ENCODE results near the gene LRRTM4. TPM values are rescaled to one million over a fixed set of nuclear protein-coding genes. Genes with fewer than 3 reads are reported as not detected.

LRRTM4 gene
- total RNA-seq, 3 donors from 2014 or later (not counting 1 experiment from before 2014, with no cell fraction given): not detected

GRCh38 chr2:77013457-77013856, 508.7 kb downstream of the LRRTM4 start:
- no peak overlapping the region for H3K4me3 ChIP-seq (ENCODE audit: low read length)
- no peak for TF ChIP-seq CTCF (IDR thresholded peaks at IDR 0.05)
- Mint-ChIP-seq H3K9me3 (peaks cover 12 to 13% of the 10 kb centered on the region in 2 donors), H3K27ac (no peak overlapping the region), H3K27me3 (ENCODE audit: low read depth in 2 of 2) (no peaks in the 10 kb centered on the region), H3K4me3 (no peak overlapping the region), H3K4me1 (no peaks in the 10 kb centered on the region), H3K36me3 (no peaks in the 10 kb centered on the region)
- no peak for DNase-seq
- H3K27me3 ChIP-seq (ENCODE audit: control insufficient read depth, insufficient read depth, low read length): no peaks in the 10 kb centered on the region
- no peak for ATAC-seq
- no peak overlapping the region for H3K27ac ChIP-seq (ENCODE audit: low read length)
- 90% methylated on average over 1 of the region's 2 CpGs for WGBS (ENCODE audit: insufficient coverage)
- H3K36me3 ChIP-seq (ENCODE audit: control insufficient read depth, insufficient read depth, low read length): no peaks in the 10 kb centered on the region
- no peaks in the 10 kb centered on the region for H3K4me1 ChIP-seq (ENCODE audit: control insufficient read depth, insufficient read depth, low read length)
- intact Hi-C loops (cut with micrococcal nuclease): no loop called here
- peaks cover 4% of the 10 kb centered on the region for H3K9me3 ChIP-seq (ENCODE audit: control insufficient read depth, insufficient read depth, low read length)

- DNase-seq (no peak), ATAC-seq (no peak)
- H3K9me3 ChIP-seq (ENCODE audit: control insufficient read depth, insufficient read depth, low read length): peaks cover 5% of the 10 kb centered on the region
- H3K36me3 ChIP-seq (ENCODE audit: control insufficient read depth, insufficient read depth, low read length): no peaks in the 10 kb centered on the region
- no peaks in the 10 kb centered on the region for H3K4me1 ChIP-seq (ENCODE audit: control insufficient read depth, insufficient read depth, low read length)
- no peaks in the 10 kb centered on the region for H3K27me3 ChIP-seq (ENCODE audit: control insufficient read depth, insufficient read depth, low read length)
- no peak for TF ChIP-seq CTCF (IDR thresholded peaks at IDR 0.05)
- Mint-ChIP-seq H3K27me3 (ENCODE audit: low read depth in 2 of 2) (no peaks in the 10 kb centered on the region), H3K27ac (no peak overlapping the region), H3K4me3 (no peak overlapping the region), H3K4me1 (no peaks in the 10 kb centered on the region), H3K36me3 (peaks cover 7% of the 10 kb centered on the region), H3K9me3 (peaks cover 18 to 21% of the 10 kb centered on the region in 2 donors)
- no peak overlapping the region for H3K27ac ChIP-seq (ENCODE audit: low read length)
- intact Hi-C loops (cut with micrococcal nuclease): no loop called here
- H3K4me3 ChIP-seq (ENCODE audit: low read length): no peak overlapping the region
- WGBS (ENCODE audit: insufficient coverage): 55% methylated on average over 3 of the region's 3 CpGs
Measured at GRCh38 chr2:77009307-77009706, 512.9 kb downstream of the LRRTM4 start.

DNA sequence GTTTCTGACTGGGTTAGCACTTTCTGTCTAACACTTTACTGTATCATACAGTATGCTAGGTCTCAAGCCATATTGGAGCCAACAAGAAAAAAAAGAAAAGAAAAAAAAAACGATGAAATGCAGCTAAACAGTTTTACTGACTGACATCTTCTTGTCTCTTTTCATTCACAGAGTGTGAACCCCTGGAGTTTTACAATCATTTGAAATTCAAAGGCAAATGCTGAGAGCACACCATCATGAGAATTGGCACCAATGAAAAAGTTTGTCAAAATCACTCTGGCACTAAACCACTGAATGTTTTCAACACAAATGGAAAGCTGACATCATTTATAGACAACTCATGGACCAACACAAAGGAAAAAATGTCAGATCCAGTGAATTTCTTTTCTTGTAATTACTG, 513.3 kb downstream of the LRRTM4 start:
- intact Hi-C loops (cut with micrococcal nuclease): no loop called here
- TF ChIP-seq CTCF (IDR thresholded peaks at IDR 0.05): no peak
- Histone ChIP-seq H3K9me3 (ENCODE audit: control insufficient read depth, insufficient read depth, low read length) (peaks cover 8% of the 10 kb centered on the region), H3K36me3 (ENCODE audit: control insufficient read depth, insufficient read depth, low read length) (no peaks in the 10 kb centered on the region), H3K4me1 (ENCODE audit: control insufficient read depth, insufficient read depth, low read length) (no peaks in the 10 kb centered on the region), H3K27me3 (ENCODE audit: control insufficient read depth, insufficient read depth, low read length) (no peaks in the 10 kb centered on the region), H3K27ac (ENCODE audit: low read length) (no peak overlapping the region), H3K4me3 (ENCODE audit: low read length) (no peak overlapping the region)
- peaks cover 16 to 19% of the 10 kb centered on the region in 2 donors for H3K9me3 Mint-ChIP-seq
- ATAC-seq (no peak), DNase-seq (no peak)
- peaks cover 7% of the 10 kb centered on the region for H3K36me3 Mint-ChIP-seq
- 0% methylated on average over 1 of the region's 1 CpG for WGBS (ENCODE audit: insufficient coverage)
- H3K27me3 Mint-ChIP-seq (ENCODE audit: low read depth in 2 of 2): no peaks in the 10 kb centered on the region
- no peak overlapping the region for H3K4me3 Mint-ChIP-seq
- no peak overlapping the region for H3K27ac Mint-ChIP-seq
- H3K4me1 Mint-ChIP-seq: no peaks in the 10 kb centered on the region

DNA sequence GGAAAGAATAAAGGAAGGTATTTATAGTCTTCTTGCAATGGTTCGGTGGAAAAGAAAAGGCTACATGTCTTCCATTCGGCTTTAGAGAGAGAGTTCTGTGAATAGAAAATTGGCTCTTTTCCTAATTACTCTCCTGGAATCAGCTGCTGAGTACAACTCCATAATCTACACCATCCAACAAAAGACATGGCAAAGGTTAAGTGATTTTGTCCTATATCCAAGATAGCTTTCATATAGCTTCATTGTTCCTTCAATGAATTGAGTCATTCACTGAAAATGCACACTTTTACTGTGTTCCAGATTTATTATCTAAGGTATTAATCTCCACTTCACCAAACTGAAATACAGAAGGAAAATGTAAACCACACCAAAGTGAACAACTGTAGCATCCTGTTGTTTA, 514.5 kb downstream of the LRRTM4 start:
- intact Hi-C loops (cut with micrococcal nuclease): no loop called here
- ATAC-seq: no peak

More for the DNA sequence above, 514.5 kb downstream of the LRRTM4 start:
- no peaks in the 10 kb centered on the region for H3K36me3 ChIP-seq (ENCODE audit: control insufficient read depth, insufficient read depth, low read length)
- DNase-seq: no peak
- no peak overlapping the region for H3K4me3 ChIP-seq (ENCODE audit: low read length)
- Mint-ChIP-seq H3K36me3 (peaks cover 7% of the 10 kb centered on the region), H3K27ac (no peak overlapping the region), H3K9me3 (peaks cover 19% of the 10 kb centered on the region in 2 donors), H3K4me3 (no peak overlapping the region), H3K4me1 (no peaks in the 10 kb centered on the region), H3K27me3 (ENCODE audit: low read depth in 2 of 2) (no peaks in the 10 kb centered on the region)
- H3K4me1 ChIP-seq (ENCODE audit: control insufficient read depth, insufficient read depth, low read length): no peaks in the 10 kb centered on the region
- no peak for TF ChIP-seq CTCF (IDR thresholded peaks at IDR 0.05)
- H3K27me3 ChIP-seq (ENCODE audit: control insufficient read depth, insufficient read depth, low read length): no peaks in the 10 kb centered on the region
- peaks cover 15% of the 10 kb centered on the region for H3K9me3 ChIP-seq (ENCODE audit: control insufficient read depth, insufficient read depth, low read length)
- no peak overlapping the region for H3K27ac ChIP-seq (ENCODE audit: low read length)
- WGBS (ENCODE audit: insufficient coverage): 80% methylated on average over 1 of the region's 2 CpGs

Data from natural killer cell (primary cell).